Stimulated activated CD4-positive, alpha-beta T cell treated with anti-CD3 and anti-CD28 coated beads, TNF-alpha, amount 100 ng/mL, for 4 hours (primary cell): ENCODE results near the gene ATP7B.
"Not testable (repeated sequence)": the region's sequence is repeated elsewhere in the genome, so short reads cannot be mapped to it uniquely, and the experiment has no call there.

Experiments
- DNase-seq, 3 experiments: peaks; one replicate each; pipeline ENCODE4 v3.0.0-alpha.2; 2020; ENCODE audit warnings: low read depth in 3 of 3

Gene ATP7B

DNA sequence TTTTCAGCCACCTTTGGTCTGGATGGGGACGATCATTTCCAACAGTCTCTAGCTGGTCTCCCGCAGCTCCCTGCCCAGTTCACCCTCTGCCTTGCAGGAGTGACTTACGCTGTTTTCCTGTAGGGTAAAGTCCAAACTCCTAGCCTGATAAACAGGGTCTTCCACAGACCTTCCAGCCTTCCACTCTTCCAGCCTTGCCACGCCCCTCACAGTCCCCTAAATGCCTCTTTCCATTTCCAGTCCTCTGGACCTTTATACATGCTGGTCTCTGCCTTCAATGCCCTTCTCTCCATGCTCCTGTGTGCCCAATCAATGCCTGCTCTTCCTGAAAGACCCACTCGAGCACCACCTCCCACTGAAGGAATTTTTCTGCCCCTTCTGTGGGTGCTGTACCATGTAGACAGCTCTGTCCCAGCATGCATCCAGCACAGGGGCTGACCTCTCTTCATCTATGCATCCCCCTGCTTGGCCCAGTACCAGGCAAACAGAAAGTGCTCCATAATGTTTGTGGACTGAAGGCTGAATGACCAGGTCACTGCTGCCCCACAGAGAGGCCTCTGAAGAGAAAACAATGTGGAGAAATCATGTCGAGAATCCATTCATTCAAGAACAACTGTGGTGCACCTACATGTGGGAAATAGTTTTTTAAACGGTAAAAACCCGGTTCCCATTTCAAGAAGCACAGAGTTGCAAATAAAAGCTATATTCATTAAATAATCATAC, 4.6 kb downstream of the ATP7B start:
- DNase-seq: no peak

DNA sequence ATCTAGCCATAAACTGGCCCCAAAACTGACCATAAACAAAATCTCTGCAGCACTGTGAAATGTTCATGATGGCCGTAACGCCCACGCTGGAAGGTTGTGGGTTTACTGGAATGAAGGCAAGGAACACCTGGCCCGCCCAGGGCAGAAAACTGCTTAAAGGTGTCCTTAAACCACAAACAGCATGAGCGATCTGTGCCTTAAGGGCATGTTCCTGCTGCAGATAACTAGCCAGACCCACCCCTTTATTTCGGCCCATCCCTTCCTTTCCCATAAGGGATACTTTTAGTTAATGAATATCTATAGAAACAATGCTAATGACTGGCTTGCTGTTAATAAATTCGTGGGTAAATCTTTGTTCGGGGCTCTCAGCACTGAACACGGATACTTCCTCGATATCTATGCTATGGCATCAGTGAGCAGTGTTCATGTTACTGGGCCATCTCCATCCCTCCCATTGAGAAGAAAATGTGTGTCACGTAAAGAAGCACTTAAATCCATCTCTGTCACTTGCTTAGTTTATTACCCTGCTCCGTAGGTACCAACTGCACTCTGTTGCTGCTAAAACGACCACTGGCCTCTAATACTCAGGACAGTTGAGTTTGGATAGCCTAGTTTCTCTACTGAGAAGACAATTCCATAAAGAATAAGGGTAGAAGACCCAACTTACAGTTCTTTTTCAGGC, 5.3 kb downstream of the ATP7B start:
- no peak for DNase-seq

DNA sequence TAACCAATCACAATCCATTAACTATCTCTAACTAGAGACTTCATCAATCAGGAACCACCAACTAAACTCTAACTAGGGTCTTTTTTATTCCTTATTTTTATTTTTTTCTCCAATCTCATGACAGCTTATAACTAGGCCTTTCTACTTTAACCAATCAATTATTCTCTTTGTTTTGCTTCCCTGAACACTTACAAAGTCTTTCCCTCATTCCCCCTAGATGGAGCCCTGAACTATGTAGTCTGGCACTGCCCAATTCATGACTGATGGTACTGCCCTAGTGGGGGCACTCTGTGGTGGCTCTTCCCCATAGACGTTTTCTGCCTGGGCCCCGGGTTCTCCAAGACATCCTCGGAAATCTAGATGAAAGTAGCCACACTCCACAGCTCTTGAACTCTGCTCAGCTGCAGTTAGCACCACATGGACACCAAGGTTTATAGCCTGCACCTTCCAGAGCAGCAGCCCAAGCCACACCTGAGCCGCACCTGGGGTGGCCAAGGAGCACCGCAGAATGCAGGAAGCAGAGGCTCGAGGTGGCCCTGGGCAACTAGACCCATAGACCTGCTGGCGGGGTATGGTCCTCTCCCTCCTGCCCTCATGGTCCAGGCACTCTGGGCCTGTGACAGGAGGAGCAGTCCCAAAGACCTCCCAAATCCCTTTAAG, 6.6 kb downstream of the ATP7B start:
- no peak for DNase-seq

DNA sequence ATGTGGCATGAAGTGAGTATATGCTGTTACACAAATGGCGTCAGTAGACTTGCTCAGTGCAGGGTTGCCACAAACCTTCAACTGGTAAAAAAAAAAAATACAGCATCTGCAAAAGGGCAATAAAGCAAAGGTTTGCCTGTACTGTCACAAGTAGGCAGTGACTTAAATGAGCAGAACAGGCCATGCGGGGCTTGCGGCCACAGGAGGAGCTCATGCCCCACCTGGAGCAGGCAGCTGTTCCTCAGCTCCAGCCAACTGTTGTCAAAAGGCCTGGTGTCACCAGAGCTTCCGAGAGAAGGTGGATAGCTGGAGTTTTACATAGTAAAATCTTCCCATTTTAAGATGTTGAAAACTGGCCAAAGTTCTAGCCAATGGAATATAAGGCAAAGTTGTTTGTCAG, 7.7 kb downstream of the ATP7B start:
- DNase-seq: no peak

DNA sequence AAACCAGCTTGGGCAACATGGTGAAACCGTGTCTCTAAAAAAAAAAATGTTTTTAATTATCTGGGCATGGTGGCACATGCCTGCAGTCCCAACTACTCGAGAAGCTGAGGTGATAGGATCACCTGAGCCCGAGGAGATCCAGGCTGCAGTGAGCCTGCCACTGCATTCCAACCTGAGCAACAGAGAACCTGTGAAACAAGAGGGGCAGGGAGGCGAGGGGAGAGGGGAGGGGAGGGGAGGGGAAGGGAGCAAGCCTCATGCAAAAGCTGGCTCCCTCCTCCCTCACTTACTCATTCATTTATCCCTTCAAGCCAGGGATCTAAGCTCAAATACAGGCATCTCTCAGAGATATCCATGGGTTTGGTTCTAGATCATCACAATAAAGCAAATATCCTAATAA, 8.9 kb downstream of the ATP7B start:
- DNase-seq: no peak

DNA sequence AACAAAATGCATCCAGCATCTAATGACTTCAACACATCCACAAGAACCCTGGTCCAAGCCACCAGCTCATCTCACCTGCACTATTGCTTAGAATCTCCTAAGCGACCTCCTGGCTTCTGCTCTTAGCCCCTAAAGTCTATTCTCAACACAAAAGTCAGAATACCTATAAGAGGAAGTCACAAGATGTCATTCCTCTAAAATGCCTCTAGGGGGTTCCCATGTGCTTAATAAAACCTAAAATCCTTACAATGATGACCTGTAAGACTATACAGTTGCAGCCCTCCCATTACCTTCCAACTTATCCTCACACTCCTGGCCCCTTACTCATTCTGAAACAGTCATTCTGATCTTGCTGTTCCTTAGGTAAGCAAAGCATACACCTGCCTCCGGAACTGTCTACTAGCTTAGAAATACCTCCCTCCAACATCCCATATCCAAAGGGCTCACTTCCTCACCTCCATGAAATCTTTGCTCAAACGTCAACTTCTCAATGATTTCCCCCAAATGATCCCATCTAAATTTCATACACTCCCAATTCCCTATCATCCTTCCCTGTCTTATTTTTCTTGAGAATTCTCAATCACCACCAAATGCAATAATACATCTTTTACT, 10.0 kb downstream of the ATP7B start:
- no peak for DNase-seq

DNA sequence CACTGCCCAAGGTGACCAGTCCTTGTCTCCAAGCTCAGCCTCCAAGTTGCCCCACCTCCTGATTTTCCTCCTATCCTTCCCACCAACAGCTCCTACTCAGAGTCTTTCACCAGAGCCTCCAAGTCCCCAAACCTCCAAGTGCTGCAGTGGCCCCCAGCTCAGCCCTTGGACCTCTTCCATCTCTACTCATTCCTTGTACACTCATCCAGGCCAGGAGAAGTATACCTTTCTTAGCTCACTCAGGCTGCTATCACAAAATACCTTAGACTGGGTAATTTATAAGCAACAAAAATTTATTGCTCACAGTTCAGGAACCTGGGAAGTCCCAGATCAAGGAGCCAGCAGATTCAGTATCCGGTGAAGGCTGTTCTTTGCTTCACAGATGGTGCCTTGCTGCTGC, 11.3 kb downstream of the ATP7B start:
- no peak for DNase-seq

DNA sequence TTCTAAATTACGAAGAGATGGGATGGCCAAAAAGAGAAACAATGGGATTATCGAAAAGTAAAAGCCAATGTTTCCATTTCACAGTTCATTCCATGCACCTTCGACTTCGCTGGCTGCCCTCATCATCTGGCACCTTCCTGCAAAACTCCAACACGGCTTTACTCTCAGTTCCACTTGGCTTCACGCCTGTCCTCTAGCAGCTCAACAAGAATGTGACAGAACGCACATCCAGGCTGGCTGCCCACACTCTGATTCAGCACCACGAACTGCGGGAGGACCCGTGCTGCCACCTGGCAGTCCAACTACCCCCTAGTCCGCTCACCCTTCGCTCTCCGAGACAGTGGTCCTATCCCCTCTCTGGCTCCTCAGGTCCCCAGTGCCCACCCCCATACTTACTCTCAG, 11.7 kb downstream of the ATP7B start:
- no peak for DNase-seq

DNA sequence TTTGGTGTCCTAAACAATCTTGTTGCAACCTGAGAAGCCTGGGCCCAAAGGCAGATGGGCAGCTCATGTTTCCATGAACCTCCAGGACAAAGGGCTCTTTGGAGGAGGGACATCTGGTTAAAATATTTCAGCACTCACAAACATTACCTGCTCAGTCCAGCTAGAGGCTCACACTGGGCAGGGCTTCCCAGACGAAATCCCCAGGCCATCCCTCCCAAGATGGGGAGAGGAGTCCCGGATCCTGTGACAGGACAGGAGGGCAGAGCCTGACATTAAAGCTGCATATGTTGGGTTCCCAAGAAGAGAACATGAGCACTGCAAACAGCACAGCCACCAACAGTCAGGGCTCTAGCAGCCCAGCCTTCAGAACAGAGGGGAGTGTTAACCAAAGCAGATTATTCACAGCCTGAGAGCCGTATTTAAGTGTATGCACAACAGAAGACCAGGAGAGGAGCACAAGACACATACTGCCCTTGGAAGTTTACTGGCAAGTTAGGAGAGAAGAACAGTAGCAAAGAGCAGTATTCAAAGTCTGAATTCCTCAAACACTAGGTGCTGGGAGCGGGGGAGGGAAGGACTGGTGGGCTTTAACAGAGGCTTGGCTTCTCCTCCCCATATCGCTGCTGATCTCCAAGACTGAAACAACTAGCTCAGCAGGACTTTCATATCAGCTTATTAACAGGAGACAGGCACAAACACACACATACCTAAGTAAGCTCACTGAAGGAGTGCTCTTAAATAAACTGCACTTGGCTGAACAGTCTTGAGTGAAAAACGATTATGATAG, 12.3 kb downstream of the ATP7B start:
- no peak for DNase-seq

DNA sequence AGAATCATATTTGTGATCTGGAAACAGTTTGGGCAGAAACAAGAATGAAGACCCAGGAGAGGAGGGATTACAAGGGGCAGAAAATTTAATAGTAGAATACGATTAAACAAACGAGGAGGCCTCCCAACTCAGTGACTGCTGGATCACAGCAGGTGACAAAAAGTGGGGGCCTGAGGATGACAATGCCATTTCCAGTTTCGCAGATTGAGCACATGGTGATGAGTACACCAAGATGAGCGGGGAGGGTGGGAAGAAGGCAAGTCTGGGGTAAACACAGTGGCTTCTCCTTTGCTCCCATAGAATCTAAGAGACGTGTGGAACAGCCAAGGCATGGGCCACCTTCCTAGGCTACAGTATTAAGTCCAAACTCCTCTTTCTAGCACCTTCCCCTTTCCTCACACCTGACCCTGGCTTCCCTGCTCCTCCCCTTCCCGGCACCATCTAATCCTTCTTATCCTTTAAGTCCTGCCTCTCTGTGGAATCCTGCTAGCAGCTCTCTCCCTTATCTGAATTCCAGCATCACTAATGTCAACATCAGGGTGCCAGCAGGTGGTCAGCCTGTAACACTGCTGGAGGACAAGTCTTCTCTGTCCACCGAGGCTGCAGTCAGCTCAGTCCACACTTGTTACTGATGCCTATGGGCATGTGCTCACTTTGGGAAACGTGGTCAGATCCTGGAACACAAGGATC, 13.5 kb downstream of the ATP7B start:
- no peak for DNase-seq

DNA sequence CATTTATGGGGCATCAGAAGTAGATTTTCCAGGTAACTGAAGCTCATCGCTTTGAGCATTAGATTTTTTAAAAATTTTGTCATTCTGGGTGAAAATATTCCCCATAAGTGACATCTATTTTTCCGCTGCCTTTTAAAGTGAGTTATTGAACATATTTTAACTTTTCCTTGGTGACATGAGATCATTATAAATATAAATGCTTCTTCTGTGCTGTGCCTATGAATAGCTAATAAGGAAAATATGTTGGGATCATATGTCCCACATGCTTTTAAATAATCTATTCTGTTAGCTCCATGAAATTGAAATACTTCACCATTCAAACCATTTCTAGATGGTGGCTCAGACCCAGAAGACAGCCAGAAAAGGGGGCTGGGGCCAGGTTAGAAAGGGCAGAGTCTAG, 14.1 kb downstream of the ATP7B start:
- no peak for DNase-seq

DNA sequence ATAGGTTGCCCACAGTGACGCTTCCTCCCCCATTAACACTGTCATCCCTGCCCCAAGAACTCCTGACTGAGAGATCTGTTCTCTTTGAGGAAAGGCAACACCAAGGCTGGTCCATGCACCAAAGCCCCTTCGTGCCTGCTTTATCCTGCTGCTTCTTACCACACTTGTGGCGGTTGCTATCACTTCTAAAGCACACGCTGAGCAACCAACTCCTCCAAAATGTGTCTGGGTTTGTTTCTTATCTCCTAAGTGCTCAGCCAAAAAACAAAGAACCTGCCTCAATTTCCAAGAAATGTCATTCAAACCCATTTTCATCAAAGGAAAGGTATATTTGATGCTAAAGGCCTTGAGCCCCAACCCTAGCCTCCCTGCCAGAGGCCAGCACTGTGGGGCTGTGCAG, 14.6 kb downstream of the ATP7B start:
- DNase-seq: no peak

DNA sequence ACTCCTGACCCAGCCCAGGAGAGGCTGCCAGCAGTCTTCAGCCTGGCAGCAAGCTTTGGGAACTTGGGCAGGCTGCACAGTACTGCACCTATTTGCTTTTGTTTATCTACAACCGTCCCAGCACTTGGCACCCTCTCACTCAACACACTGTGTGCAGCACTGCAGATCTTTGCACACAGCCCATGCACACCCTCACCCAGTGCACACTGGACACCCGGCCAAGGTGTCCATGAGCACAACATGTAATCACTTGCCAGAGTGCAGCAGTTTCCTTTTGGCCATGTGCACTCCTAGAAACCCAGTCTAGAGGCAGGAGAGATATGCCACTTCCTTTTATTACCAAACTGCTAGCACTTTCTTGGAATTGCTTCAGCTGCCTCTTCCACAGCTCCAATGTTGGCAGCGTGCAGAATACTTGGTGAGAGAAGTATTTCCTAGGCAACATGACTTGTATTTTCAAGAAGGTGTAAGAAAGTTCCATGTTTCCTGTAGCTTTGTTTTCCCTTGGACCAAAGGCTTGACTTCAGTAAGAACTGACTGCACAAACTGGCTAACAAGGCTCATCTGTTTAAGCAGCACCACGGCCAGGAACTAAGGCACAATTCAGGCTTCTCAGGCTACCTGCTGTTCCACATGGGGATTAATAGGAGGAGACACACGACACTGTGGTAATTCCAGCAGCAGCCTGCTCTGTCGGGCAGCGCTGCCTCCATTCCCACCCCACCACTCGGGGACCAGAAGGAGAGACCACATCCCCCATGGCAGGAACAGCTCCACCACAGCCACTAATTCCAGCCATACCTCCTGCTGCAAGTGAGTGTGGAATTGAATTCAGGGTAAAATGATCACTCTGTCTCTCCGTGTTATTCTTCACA, 15.3 kb downstream of the ATP7B start:
- no peak for DNase-seq

DNA sequence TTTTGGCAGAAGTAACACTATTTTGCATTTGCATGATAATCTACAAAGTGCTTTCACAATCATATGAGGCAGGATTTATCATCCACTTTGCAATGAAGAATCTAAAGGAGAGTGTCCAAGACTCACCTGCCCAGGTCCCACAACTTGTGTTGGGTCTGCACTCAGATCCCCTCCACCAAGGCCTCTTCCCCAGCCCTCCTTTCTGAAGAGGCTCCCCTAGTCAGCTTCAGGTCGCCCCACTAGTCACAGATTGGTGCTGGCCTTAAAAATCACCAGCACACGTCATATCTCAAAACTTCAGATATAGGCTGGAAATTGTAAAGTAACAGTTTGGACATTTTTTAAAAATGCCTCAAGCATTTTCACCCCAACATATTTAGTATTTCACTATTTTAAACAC, 17.5 kb downstream of the ATP7B start:
- no peak for DNase-seq

DNA sequence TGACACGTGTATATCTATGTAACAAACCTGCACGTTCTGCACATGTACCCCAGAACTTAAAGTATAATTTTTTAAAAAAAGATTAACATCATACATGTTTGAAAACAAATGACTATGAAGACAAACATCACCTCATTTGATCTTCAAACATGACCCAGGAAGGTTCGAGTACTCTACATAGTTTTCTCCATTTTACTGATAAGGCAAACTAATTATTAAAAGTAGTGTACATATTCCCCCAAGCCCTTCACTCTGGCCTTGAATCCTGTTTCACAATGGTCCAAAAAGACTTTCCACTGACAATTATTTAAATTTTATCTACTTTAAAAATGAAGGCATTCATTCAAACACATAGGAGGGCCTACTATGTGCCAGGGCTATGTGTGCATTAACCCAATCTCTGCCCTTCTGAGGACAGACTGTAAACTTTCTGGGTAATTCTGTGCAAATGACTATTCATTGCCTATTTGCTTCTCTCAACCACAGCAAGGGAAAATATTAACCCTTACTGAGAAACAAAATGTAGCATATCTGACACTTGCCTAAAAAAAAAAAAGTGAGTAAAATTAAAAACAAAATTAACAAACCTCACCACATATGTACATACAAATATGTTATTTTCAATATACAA, 22.1 kb downstream of the ATP7B start:
- DNase-seq: no peak

DNA sequence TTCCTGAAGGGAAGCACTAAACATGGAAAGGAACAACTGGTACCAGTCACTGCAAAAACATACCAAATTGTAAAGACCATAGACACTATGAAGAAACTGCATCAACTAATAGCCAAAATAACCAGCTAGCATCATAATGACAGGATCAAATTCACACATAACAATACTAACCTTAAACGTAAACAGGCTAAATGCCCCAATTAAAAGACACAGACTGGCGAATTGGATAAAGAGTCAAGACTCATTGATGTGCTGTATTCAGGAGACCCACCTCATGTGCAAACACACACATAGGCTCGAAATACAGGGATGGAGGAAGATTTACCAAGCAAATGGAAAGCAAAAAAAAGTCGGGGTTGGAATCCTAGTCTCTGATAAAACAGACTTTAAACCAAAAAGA, 26.3 kb downstream of the ATP7B start:
- not testable (repeated sequence) for DNase-seq

DNA sequence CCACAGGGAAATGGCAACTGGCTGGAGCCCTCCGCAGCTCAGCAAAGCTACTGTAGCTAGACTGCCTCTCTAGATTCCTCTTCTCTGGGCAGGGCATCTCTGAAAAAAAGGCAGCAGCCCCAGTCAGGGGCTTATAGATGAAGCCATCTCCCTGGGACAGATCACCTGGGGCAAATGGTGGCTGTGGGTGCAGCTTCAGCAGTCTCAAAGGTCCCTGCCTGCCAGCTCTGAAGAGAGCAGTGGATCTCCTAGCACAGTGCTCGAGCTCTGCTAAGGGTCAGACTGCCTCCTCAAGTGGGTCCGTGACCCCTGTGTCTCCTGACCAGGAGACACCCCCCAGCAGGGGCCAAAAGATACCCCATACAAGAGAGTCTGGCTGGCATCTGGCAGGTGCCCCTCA, 28.0 kb downstream of the ATP7B start:
- DNase-seq: not testable (repeated sequence)

DNA sequence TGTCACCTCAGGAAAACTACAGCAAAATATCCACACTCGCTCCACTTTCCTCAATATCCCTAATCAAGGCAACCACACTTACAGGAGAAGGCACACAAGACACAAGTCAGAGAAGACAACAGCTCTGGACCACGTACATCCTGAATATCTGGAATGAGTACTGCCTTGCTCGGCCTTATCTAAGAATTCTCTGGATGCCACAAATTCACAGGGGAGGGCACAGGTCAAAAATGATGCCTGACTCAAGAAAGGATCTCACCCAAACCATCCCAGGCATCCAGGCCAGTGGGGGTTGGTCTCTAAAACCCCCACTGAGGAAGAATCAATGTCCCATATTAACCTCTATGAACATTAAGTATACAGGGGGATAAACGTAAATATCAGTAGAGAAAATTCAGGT, 29.9 kb downstream of the ATP7B start:
- DNase-seq: no peak

DNA sequence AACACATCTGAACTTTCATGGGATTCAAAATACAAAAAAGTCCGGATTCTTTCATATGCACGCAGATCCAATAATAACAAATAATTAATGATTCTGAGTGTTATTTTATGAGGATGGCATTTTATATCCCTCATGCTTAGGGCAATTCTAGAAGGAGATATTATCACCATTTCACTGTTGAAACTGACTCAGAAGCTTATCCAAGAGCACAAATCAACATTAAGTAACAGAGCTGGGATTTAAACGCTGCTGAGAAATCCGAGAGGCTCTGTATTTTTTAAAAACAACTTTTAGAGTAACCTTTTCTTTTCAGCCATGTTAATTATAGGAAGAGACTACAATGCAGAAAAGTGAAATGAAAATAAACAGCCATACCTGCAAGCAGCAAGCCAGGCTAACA, 30.3 kb downstream of the ATP7B start:
- no peak for DNase-seq
